Right lung (tissue), 5 donors: ENCODE data around the gene CD82. TPM values are rescaled to one million over a fixed set of nuclear protein-coding genes. Genes with fewer than 3 reads are reported as not detected.

Experiments used
- DNase-seq, 2 donors: peaks; one replicate each; pipeline ENCODE4 v3.0.0-alpha.2; 2013
- polyA plus RNA-seq, 5 donors: library from polyadenylated mRNA; unstranded; fragments of 120-200 nt; gene quantifications; one replicate each; pipeline versions ENCODE4 v1.2.1 to v1.2.3, GENCODE V29; 2013; ENCODE audit warnings: inconsistent platforms in 1 of 5, low replicate concordance in 1 of 5; ENCODE audit not compliant: insufficient read length in 5 of 5, insufficient read depth in 1 of 5

CD82 gene
- polyA plus RNA-seq, 5 donors, result 36.7 to 106 (median 48.2) TPM

DNA sequence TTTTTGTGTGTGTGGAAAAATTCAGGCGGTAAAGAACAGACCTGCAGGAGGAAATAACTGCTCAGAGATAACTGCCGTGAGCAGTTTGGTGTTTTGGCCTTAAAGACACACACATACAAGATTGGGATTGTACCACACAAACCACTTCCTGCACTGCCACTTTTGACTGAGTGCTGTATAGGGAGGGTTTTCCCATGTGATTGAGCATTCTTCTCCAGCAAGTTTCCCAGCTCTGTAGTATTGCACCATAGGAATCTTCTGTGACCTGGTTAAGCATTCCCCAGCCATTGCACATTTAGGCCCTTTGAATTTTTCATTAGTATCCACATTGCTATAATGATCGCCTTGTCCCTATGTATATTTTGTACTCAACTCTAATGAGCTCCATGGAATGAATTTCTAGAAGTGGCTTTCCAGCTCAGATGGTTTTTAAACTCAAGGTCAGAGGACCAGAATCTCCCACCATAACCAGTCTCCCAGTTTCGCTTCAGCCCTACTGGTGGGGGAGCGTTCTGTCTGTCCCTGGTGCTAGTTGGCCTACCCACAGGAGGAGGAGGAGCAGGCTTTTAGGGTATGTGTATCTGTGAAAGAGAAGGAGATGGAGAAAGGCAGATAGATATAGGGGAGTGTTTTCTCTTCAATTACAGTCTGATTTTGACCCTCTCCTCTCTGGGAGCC, 9.3 kb downstream of the CD82 start:
- peak in 1 of 2 donors; percentile 41 for DNase-seq

DNA sequence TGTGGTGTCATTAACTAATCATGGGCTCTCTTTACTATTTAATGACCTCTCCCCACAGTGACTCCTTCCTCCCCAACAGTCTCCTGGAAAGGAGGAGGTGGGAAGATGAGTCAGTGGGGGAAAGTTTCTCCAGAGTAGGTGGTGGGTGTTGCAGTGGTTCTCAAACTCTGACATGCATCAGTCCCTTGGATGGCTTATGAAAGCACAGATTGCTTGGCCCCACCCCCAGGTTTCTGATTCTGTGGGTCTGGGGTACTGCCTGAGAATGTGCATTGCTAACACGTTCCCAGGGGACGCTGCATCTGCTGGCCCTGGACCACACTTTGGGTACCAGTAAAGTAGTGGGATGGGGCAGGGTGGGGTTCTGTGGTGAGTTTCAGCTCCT, 9.8 kb downstream of the CD82 start:
- DNase-seq, result no peak

DNA sequence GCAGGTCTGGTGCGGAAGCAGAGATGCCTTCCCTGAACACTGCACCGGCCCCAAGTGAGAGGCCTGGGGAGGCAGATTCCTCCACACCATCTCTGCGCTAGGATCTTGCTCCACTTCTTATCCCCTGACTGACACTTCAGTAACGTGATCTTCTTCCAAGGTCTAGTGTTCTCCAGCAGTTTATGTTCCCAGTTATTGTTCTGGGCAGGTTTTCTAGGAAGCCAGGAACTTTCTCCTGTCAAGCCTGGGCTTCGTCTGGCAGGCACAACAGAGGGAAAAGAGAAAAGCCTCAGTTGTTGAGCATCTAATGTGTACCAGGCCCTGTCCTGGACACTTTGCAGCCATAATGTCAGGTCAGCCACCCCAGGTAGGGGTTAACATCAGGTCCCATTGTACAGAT, 10.5 kb downstream of the CD82 start:
- DNase-seq, result no peak

DNA sequence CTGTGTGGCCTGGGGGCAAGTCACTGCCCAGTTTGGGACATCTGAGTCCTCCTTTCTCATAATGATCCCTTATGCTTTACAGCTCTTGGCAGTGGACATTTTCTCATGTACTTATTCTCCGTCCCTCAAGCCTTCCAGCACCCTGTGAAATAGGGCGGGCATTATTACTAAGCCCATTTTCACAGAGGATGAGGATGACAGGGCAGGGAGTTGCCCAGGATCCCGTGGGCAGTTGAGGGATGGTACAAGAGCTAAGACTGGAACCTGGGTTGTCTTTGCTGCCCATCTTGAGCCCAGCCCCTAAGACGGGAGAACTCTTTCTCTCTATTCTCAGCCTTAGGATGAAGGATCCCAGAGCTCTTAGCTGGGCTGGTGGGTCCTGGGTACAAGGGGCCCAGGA, 11.2 kb downstream of the CD82 start:
- DNase-seq, result no peak

- no peak for DNase-seq
Observed at GRCh38 chr11:44577231-44577830, 11.9 kb downstream of the CD82 start.

DNA sequence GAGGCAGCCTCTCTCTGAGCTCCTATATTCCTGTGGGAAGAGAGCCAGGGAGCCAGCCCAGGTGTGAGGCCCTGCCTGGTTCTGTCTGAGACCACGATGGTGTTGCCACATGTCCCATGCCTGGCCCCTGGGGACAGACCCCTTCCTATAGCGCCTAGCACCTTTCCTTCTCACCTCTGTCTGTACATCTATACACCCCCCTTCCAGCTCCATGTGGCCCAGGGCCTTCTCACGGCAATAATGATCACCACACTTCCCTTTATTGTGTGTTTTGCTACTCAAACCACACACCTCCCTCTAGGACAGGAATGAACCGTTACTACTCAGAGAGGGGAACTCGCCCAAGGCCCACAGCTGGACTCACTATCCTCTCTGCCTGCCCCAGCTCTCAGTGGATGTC, 12.8 kb downstream of the CD82 start:
- no peak for DNase-seq

DNA sequence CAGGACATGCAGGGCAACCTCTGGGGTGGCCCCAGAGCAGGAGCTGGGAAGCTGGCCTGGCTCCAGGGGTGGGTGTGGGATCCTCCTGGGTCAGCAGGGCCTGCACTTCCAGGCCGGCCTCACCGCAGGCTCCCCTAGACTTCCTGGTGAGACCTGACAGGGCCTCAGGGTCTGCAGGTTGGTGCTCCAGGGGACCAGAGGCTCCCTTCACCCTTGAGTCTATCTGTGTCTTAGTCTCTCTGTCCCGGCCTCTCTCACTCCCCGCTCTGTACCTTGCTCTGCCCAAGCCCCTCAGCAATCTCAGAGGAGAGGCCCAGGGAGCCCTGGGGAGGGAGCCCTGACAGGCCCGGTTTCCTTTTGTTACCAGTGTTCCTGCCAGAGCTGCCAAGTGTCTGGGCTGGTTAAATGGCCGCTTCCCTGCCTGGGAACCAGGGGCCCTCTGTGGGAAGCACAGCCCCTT, 13.9 kb downstream of the CD82 start:
- no peak for DNase-seq

DNA sequence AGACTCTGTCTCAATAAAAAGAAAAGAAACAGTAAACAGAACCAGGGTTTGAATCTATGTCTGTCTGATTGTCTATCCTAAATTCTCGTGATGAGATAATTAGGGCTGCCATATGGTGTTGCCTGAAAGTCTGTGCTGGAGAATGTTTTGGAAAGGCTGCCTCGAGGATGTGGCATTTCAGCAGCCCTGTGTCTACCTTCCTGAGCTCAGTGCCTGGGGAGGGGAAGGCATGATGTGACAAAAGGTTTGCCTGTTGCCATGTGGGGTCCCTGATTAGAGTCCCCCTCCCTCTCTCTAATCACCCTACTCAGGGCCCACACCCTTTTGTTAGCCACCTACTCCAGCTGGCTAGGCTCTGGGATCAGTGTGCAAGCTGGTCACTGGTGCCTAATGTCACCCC, 15.2 kb downstream of the CD82 start:
- no peak for DNase-seq

- no peak for DNase-seq
Observed at GRCh38 chr11:44581246-44581645, 15.8 kb downstream of the CD82 start.

DNA sequence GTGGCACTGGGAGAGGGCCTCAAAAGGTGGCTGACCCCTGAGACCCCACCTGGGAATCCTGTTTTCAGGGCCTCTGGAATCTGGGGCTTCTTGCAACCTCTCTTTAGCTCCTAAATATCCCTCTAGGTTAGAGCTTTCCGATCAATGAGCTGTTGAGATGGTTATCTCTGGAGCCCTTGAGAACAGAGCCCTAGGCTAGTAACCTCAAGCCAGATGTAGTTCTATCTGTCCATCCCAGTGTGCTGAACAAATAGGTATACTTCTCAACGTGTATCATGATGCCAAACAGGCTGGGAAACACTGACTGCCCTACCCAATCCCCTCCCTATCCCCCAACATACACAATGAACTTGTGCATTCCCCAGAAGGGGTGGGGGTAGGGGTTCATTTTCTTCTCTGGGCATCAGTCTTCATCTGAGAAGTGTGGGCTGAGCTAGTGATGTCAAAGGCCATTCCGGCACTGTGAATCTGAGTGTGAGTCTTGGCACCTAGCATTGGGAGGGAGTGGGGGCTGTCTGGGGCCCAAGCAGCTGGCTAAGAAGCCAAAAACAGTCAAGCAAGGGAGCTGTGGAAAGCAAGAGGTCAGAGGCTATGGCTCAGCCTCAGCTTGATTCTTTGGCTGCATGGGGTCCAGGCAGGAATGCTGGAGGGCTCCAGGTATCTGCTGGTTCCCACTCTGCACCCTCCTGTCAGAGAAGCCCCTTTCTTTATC, 17.3 kb downstream of the CD82 start:
- no peak for DNase-seq

DNA sequence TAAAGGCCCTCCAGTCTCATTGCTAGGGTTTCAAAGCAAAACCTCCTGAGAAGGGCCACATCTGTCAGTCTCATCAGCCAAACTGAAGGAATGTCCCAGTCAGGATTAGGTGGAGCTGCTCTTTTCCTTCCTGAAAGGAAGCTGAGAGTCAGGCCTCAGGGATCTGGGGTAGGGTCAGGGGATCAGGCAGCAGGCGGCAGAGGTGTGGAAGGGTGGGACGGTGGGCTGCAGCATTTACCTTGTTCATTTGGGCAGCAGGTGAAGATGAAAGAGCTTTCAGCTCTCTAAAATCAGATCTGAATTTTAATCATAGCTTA, 17.8 kb downstream of the CD82 start:
- DNase-seq, result no peak

- no peak for DNase-seq
Observed at GRCh38 chr11:44585421-44585820, 20.0 kb downstream of the CD82 start.

DNA sequence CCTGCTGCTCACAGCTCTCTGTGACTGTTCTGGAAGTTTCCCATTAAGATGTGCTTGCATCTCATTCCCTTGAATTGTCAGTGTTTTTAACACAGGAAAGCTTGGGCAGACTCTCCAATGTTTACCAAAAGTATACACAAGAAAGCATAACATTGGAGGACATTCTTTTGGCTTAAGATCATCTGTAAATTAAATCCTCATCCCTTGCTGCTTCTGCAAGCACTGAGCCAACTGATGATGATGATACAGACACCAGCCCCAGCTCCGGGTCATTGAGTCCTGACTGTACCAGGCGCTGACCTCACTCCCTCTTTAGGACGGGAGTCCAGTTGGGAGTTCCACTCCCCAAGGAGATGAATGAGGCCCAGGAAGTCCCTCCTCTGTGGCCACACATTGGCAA, 23.8 kb downstream of the CD82 start:
- no peak for DNase-seq

DNA sequence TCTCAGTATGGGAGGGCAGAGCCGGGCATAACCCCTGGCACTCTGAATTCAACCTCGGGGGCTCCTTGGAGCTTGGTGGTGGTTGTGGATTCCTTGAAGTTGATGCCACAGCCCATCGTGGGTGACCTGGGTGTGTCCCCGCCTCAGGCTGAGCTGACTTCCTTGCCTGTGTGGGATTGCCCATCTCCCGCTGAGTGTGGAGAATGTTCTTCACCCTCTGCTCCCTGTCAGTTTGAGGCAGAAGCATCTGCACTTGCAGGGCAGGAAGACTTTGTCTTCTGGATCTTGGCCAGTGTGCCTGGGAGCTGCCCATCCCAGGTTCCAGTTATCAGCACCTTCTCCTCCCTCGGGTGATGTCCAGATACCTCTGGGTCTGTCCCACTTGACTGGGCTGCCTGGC, 25.3 kb downstream of the CD82 start:
- no peak for DNase-seq

DNA sequence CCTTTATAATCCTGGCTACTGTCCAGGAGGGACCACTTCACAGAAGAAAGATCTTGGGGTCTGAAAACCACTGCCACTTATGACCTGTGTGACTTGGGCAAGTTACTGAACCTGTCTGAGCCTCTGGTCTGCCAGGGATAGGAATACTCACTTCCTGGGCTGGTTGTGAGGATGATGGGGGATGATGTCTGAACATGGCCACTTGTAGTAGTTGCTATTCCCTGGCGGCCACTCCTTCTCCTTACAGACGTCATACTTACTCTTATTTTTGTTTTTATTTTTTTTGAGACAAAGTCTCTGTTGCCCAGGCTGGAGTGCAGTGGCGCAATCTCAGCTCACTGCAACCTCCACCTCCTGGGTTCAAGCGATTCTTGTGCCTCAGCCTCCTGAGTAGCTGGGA, 26.1 kb downstream of the CD82 start:
- DNase-seq, result no peak

DNA sequence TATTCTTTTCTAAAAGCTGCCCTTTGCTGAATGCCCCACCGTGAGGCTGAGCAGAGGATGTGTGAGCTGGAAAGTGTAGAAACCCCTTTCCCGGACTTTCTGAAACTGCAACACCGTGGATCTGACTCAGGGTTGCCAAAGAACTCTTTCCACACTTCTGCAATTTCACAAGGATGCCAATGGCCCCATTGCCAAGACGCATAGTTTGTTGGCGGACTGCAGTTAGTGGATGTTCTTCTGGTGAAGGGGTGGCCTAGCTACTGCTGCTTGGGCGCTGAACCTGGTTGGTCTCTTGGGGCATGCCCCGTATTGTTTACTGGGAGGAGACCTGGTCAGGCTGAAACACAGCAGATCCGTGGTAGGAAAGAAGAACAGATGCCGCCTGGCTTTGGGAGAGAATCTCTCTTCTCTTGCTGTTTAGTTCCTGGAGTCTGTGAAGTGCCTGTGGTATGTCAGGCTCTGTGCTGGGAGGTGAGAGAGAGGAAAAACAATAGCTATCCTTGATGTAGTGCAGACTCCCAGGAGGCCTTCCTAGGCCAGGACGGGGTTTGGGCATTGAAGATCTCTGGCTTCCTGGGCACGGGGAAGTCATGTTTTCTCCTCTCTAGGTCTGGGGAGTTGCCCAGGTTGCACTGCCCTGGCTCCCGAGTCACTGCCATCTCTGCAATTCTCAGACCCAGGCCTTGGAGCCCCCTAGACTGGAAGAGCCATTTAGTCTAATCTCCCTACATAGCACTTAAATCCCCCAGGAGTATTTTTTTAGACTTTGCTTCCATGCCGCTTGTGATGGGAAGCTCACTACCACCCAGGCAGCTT, 26.9 kb downstream of the CD82 start:
- DNase-seq, result no peak

GRCh38 chr11:44593251-44593650, 27.8 kb downstream of the CD82 start:
- no peak for DNase-seq

GRCh38 chr11:44595006-44595405, 29.5 kb downstream of the CD82 start:
- no peak for DNase-seq

GRCh38 chr11:44595964-44596381, 30.5 kb downstream of the CD82 start:
- DNase-seq, result peak; percentile 73 to 75

- peak; percentile 45 to 46 for DNase-seq
Observed at GRCh38 chr11:44596525-44597276, 31.2 kb downstream of the CD82 start.

GRCh38 chr11:44597358-44598012, 32.0 kb downstream of the CD82 start:
- no peak for DNase-seq
